ENCODE data around the gene TRIP13.
"Not testable (repeated sequence)": the region's sequence is repeated elsewhere in the genome, so short reads cannot be mapped to it uniquely, and the experiment has no call there.

The TRIP13 gene, protein sequence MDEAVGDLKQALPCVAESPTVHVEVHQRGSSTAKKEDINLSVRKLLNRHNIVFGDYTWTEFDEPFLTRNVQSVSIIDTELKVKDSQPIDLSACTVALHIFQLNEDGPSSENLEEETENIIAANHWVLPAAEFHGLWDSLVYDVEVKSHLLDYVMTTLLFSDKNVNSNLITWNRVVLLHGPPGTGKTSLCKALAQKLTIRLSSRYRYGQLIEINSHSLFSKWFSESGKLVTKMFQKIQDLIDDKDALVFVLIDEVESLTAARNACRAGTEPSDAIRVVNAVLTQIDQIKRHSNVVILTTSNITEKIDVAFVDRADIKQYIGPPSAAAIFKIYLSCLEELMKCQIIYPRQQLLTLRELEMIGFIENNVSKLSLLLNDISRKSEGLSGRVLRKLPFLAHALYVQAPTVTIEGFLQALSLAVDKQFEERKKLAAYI

GRCh38 chr5:892394-893136 is at the start of gene TRIP13, which contains the start of gene BRD9:
Gene TRIP13, plus strand, starts transcription at chr5:892884. Its CDS starts 115 bp downstream, at chr5:892999.
Gene BRD9, minus strand, starts transcription at chr5:892801. Its CDS starts 144 bp downstream, at chr5:892657.
- DNase-seq (ENCODE audit: low read depth) = peak; percentile 76

GRCh38 chr5:843371-843770 is 49.3 kb upstream of the TRIP13 start:
- DNase-seq (ENCODE audit: low read depth) = not testable (repeated sequence)

DNA sequence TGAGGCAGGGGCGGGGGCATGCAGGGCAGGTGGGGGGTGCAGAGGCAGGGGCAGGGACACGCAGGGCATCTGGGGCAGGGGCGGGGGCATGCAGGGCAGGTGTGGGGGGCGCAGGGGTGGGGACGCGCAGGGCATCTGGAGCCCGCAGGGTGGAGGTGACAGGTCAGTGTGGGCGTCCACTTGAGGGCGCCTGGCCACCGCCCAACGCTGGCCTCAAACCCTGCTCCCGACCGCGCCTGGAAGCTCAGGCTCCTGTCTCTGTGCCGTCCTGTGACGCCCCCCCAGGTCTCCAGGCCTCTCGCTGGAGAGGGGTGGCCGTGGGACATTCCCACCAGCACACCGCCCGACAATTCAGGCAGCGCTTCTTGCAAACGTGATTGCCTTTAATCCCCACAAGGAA is 48.8 kb upstream of the TRIP13 start:
- DNase-seq (ENCODE audit: low read depth) = not testable (repeated sequence)

GRCh38 chr5:844426-844825 is 48.3 kb upstream of the TRIP13 start:
- not testable (repeated sequence) for DNase-seq (ENCODE audit: low read depth)

- DNase-seq (ENCODE audit: low read depth) = not testable (repeated sequence)
Observed at GRCh38 chr5:845031-845675, 47.5 kb upstream of the TRIP13 start.

GRCh38 chr5:845676-846601 is 46.7 kb upstream of the TRIP13 start:
- DNase-seq (ENCODE audit: low read depth) = not testable (repeated sequence)

DNA sequence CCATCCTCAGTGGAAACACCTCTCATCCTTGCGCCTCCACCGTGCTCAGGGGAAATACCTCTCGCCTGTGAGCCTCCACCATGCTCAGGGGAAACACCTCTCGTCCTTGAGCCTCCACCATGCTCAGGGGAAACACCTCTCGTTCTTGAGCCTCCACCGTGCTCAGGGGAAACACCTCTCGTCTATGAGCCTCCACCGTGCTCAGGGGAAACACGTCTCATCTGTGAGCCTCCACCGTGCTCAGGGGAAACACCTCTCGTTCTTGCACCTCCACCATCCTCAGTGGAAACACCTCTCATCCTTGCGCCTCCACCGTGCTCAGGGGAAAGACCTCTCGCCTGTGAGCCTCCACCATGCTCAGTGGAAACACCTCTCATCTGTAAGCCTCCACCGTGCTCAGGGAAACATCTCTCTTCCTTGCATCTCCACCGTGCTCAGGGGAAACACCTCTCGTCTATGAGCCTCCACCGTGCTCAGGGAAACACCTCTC is 46.0 kb upstream of the TRIP13 start:
- DNase-seq (ENCODE audit: low read depth) = not testable (repeated sequence)

DNA sequence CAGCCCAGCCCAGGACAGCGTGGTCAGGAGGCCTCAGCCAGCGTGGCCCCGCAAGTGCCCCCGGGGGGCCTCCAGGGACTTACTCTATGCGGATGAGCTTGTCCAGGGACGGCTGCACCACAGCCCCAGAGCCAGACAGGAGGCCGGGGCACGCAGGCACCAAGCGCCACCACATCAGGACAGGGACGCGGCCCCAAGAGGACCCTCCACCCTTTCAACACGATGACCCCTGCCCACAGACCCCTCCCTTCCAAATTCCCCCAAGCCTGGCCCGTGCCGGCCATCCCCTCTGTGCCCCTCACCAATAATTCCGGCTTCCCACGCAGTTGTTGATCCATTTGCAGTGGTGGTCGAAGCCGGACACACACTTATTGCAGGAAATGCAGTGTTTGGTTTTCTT is 45.5 kb upstream of the TRIP13 start:
- not testable (repeated sequence) for DNase-seq (ENCODE audit: low read depth)

DNA sequence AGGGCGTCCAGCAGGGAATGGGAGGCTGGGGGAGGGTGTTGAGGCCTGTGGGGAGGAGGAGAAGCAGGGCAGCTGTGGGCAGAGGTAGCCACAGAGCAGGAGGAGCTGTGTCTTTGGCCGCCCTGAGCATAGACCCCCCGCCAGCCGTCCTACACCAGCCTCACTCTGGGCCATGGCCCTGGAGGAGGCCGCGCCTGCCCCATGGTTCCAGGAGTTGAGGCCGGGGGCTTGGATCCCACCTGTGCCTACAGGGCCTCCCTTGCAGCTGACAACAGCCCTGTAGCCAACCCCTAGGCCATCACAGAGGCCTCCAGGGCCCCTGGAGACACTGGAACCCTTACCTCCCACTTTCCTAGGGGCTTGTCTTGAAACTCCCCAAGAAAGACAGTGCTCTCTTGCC is 44.9 kb upstream of the TRIP13 start:
- not testable (repeated sequence) for DNase-seq (ENCODE audit: low read depth)

- no peak for DNase-seq (ENCODE audit: low read depth)
Observed at GRCh38 chr5:848671-849111, 44.0 kb upstream of the TRIP13 start.

GRCh38 chr5:849651-850301 is 42.9 kb upstream of the TRIP13 start:
- no peak for DNase-seq (ENCODE audit: low read depth)

DNA sequence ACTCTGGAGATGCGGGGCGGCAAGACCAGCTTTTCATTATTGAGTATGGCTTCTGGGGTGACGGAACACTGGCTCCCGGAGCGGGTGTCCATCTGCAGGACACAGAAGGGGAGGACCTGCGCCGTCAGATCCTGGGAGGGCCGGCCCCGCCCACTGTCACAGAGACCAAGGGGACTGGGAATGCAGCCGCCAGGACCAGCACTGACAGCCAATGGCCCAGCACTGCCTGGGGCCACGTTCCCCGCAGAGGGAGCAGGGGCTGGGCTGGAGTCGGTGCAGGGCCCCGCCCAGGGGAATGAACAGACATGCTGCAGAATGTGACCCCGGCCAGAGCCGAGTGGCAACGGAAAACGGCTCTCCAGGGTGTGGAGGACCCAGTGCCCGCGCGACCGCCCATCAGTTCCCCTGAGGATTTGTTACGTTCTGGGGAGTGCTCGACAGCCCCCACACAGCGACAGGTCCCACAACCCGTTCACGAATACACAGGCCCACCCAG is 42.1 kb upstream of the TRIP13 start, which contains the start of gene ZDHHC11:
TSS of gene ZDHHC11 (minus strand) at position 476 of the 496 bp plus-strand sequence. CDS start at position 92, 384 bp downstream.
- no peak for DNase-seq (ENCODE audit: low read depth)

GRCh38 chr5:851076-851475 is 41.6 kb upstream of the TRIP13 start:
- DNase-seq (ENCODE audit: low read depth) = no peak

DNA sequence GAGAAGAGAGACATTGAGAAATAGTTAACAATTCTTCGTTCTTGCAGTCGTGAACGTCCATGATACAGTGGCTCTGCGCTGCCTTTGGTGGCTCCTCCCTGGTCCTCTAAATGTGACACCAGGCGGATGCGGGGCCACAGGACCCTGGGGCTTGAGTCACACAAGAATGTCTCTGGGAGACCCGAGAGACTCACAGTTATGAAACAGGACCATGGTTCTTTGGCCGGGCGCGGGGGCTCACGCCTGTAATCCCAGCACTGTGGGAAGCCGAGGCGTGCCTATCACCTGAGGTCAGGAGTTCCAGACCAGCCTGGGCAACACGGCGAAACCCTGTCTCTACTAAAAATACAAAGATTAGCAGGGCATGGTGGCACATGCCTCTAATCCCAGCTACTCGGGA is 41.1 kb upstream of the TRIP13 start:
- no peak for DNase-seq (ENCODE audit: low read depth)

- DNase-seq (ENCODE audit: low read depth) = no peak
Observed at GRCh38 chr5:852018-852417, 40.7 kb upstream of the TRIP13 start.

DNA sequence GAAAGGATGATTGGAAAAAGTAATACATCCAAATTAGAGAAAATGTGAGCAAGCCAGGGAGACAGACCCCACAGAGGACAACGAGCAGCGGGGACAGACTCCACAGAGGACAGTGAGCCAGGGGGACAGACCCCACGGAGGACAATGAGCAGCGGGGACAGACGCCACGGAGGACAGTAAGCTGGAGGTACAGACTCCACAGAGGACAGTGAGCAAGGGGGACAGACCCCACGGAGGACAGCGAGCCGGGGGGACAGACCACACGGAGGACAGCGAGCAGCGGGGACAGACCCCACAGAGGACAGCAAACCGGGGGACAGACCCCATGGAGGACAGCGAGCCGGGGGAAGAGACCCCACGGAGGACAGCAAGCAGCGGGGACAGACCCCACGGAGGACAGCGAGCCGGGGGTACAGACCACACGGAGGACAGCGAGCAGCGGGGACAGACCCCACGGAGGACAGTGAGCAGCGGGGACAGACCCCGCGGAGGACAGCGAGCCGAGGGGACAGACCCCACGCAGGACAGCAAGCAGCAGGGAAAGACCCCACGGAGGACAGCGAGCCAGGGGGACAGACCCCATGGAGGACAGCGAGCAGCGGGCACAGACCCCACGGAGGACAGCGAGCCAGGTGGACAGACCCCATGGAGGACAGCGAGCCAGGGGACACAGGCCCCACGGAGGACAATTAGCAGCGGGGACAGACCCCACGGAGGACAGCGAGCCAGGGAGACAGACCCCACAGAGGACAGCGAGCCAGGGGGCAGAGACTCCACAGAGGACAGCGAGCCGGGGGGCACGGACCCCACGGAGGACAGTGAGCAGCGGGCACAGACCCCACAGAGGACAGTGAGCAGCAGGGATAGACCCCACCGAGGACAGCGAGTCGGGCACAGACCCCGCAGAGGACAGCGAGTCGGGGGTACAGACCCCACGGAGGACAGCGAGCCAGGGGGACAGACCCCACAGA is 40.0 kb upstream of the TRIP13 start:
- no peak for DNase-seq (ENCODE audit: low read depth)

GRCh38 chr5:853416-854090 is 39.1 kb upstream of the TRIP13 start:
- not testable (repeated sequence) for DNase-seq (ENCODE audit: low read depth)

DNA sequence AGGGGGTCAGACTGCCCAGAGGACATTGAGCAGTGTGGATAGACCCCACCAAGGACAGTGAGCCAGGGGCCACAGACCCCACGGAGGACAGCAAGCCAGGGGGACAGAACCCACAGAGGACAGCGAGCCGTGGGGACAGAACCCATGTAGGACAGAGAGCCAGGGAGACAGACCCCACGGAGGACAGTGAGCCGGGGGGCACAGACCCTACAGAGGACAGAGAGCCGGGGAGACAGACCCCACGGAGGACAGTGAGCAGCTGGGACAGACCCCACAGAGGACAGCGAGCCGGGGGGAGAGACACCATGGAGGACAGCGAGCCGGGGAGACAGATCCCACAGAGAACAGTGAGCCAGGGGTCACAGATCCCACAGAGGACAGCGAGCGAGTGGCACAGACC is 38.5 kb upstream of the TRIP13 start:
- DNase-seq (ENCODE audit: low read depth) = no peak
